Measurements from ENCODE around the gene PRAC2.

PRAC2 gene

GRCh38 chr17:48726916-48727286, 3.9 kb downstream of the PRAC2 start:
- ATAC-seq (ENCODE audit: low read depth) (no peak), DNase-seq (ENCODE audit: low spot score) (peak; percentile 51)
- no peaks in the 10 kb centered on the region for H3K36me3 ChIP-seq (ENCODE audit: low read depth)
- peaks cover 96% of the 10 kb centered on the region for H3K27me3 ChIP-seq (ENCODE audit: insufficient read depth, poor library complexity, severe bottlenecking)
- no peaks in the 10 kb centered on the region for H3K4me1 ChIP-seq (ENCODE audit: insufficient read depth, poor library complexity, severe bottlenecking)
- no peak overlapping the region for H3K27ac ChIP-seq (ENCODE audit: poor library complexity, severe bottlenecking)
- no peak for TF ChIP-seq CTCF (IDR thresholded peaks at IDR 0.05; ENCODE audit: poor library complexity, severe bottlenecking)
- H3K9me3 ChIP-seq (ENCODE audit: severe bottlenecking) = no peaks in the 10 kb centered on the region
- no peak overlapping the region for H3K4me3 ChIP-seq (ENCODE audit: severe bottlenecking)

DNA sequence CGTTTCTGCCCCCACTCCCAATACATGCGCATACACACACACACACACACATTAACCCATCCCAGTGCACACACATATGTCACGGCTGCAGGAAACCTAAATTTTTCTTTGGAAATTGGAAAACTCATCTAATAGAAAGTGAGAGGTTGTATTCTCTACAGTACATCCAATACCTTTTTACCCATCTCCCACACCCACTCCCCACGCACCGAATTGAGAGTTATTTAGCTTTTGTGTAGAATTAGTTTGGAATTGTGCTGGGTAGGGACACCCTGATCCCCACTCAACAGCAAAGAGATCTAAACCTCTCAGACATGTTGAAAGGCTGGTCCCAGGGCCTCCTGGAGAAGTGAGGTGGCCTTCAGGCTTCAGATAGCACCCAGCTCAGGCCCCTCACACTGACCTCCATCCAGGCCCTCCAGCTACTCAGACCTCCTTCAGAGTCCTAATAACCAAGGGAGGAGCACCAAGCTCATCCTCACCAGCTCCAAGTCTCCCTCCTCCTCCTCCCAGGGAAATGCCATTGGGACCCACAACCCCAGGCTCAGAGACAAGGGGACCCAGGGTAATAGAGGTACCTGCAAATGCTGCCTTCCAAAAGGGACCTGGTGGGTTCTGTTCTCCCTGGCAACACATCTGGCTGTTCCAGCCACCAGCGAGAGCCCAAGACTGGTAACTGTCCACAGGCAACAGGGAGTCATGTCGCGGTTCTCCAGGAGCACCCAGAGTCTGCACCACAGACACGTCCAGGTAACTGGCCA, 4.6 kb downstream of the PRAC2 start:
- TF ChIP-seq CTCF (IDR thresholded peaks at IDR 0.05; ENCODE audit: poor library complexity, severe bottlenecking) = no peak
- peak overlapping the region; percentile 39 for H3K4me3 ChIP-seq (ENCODE audit: severe bottlenecking)
- peaks cover 96% of the 10 kb centered on the region for H3K27me3 ChIP-seq (ENCODE audit: insufficient read depth, poor library complexity, severe bottlenecking)
- no peak overlapping the region for H3K27ac ChIP-seq (ENCODE audit: poor library complexity, severe bottlenecking)
- ATAC-seq (ENCODE audit: low read depth) (peak; percentile 26; the same call in 1 of the 3 replicates), DNase-seq (ENCODE audit: low spot score) (peak; percentile 41)
- H3K4me1 ChIP-seq (ENCODE audit: insufficient read depth, poor library complexity, severe bottlenecking) = no peaks in the 10 kb centered on the region
- no peaks in the 10 kb centered on the region for H3K9me3 ChIP-seq (ENCODE audit: severe bottlenecking)
- no peaks in the 10 kb centered on the region for H3K36me3 ChIP-seq (ENCODE audit: low read depth)

DNA sequence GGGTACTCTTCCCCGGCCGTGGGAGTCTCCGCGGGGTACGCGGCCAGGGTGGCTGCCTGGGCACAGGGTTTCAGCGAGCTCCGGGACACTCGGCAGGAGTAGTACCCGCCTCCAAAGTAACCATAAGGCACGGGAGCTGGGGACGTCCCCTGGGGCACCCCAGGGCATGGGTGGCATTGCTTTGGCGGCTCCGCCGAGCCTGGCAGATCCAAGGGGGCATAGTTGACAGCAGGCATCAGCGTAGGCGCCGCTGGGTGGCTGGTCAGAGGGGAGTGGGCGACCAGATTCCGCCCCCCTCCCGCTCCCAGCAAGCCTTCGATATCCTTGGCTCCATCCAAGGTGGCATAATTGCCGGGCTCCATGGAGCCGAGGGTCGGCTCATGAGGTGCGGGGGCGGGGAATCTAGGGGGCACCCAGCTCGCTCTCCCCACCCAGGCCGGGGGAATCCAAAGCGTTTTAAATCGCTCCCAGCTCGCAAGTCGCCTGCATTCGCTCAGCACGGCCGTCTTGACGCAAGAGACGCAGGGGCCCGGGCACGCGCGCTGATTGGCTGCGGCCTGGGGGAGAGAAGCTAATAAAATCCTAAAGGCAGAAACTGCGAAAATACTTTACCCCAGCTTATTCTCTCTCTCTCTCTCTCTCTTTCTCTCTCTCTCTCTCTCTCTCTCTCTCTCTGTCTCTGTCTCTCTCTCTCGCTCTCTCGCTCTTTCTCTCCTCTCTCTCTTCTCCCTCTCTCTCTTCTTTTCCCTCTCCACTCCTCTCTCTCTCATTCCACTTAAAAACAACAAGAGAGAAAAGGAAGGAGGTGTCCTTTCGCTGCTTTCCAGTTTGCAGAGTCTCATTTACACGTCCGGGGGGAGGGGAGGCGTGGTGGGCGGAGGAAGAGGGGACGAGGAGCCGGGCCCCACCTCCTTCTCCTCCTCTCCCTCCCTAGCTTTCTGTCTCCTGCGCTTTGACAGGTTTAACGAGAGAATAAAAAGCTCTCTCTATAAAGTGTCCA, 5.5 kb downstream of the PRAC2 start, which contains the start of gene HOXB13:
Gene HOXB13, minus strand, starts transcription at position 519 of the 1,000 bp plus-strand sequence. Its CDS starts 157 bp downstream, at position 362.
- DNase-seq (ENCODE audit: low spot score) (peak; percentile 69), ATAC-seq (ENCODE audit: low read depth) (peak; percentile 41)
- no peak for TF ChIP-seq CTCF (IDR thresholded peaks at IDR 0.05; ENCODE audit: poor library complexity, severe bottlenecking)
- Histone ChIP-seq H3K4me1 (ENCODE audit: insufficient read depth, poor library complexity, severe bottlenecking) (no peaks in the 10 kb centered on the region), H3K9me3 (ENCODE audit: severe bottlenecking) (no peaks in the 10 kb centered on the region), H3K27me3 (ENCODE audit: insufficient read depth, poor library complexity, severe bottlenecking) (peaks cover 96% of the 10 kb centered on the region), H3K4me3 (ENCODE audit: severe bottlenecking) (peak within 1 kb of the TSS; percentile 39), H3K36me3 (ENCODE audit: low read depth) (no peaks in the 10 kb centered on the region), H3K27ac (ENCODE audit: poor library complexity, severe bottlenecking) (no peak within 1 kb of the TSS)

GRCh38 chr17:48729335-48730239, 6.6 kb downstream of the PRAC2 start:
- H3K27ac ChIP-seq (ENCODE audit: poor library complexity, severe bottlenecking) = no peak overlapping the region
- no peaks in the 10 kb centered on the region for H3K36me3 ChIP-seq (ENCODE audit: low read depth)
- peaks cover 96% of the 10 kb centered on the region for H3K27me3 ChIP-seq (ENCODE audit: insufficient read depth, poor library complexity, severe bottlenecking)
- H3K9me3 ChIP-seq (ENCODE audit: severe bottlenecking) = no peaks in the 10 kb centered on the region
- DNase-seq (ENCODE audit: low spot score) (peak; percentile 28), ATAC-seq (ENCODE audit: low read depth) (no peak)
- no peaks in the 10 kb centered on the region for H3K4me1 ChIP-seq (ENCODE audit: insufficient read depth, poor library complexity, severe bottlenecking)
- TF ChIP-seq CTCF (IDR thresholded peaks at IDR 0.05; ENCODE audit: poor library complexity, severe bottlenecking) = no peak
- no peak overlapping the region for H3K4me3 ChIP-seq (ENCODE audit: severe bottlenecking)

Measured in RWPE2 (cell line).